BJ (cell line): Measurements from ENCODE around the gene STAP2. TPM values are rescaled to one million over a fixed set of nuclear protein-coding genes. Genes with fewer than 3 reads are reported as not detected.
A peak's percentile ranks its signal among the peaks of the same experiment; 100 is the strongest.
"Not testable (repeated sequence)": the region's sequence is repeated elsewhere in the genome, so short reads cannot be mapped to it uniquely, and the experiment has no call there.

Source experiments
- CTCF ChIA-PET: fragments of 350-600 bp; formaldehyde crosslinking; extraction: SDS; loops from one replicate; lab custom pipeline; 2021; ENCODE audit warnings: antibody characterized with exemption, inconsistent platforms; lab: Yijun Ruan, JAX
- POLR2A ChIA-PET: fragments of 300-600 bp; sonication (Branson Sonifier 250); formaldehyde crosslinking; extraction: SDS; loops from one replicate; lab custom pipeline; 2021; ENCODE audit warnings: antibody characterized with exemption; lab: Charles Lee
- DNase-seq: peaks from one replicate; pipeline ENCODE4 v3.0.0-alpha.2; 2011; ENCODE audit warnings: low read depth
- H3K27me3 ChIP-seq: 2 replicates; pipeline ENCODE4 v1.6.0; 2011; ENCODE audit warnings: low read length; ENCODE audit not compliant: control insufficient read depth, insufficient read depth
- H3K36me3 ChIP-seq: 2 replicates; pipeline ENCODE4 v1.5.1; 2011; ENCODE audit warnings: low read length; ENCODE audit not compliant: control insufficient read depth, insufficient read depth
- H3K4me3 ChIP-seq: 2 replicates; pipeline ENCODE4 v1.5.1; 2011; ENCODE audit warnings: low read depth, mild to moderate bottlenecking, control low read depth, low read length
- polyA plus RNA-seq: library from polyadenylated mRNA; depleted of rRNA; stranded (reverse); fragments of >200 nt; gene quantifications from 2 replicates; pipeline ENCODE4 v1.2.3, GENCODE V29; 2011
- TF ChIP-seq, protein P1 (sequence below): IDR thresholded peaks from 2 replicates; pipeline ENCODE4 v1.5.1; 2011; ENCODE audit warnings: low read depth, mild to moderate bottlenecking, control low read depth, inconsistent platforms, low read length, moderate library complexity; ENCODE audit not compliant: insufficient read depth

STAP2 gene
- polyA plus RNA-seq, 1 experiment = 7.8 TPM

DNA sequence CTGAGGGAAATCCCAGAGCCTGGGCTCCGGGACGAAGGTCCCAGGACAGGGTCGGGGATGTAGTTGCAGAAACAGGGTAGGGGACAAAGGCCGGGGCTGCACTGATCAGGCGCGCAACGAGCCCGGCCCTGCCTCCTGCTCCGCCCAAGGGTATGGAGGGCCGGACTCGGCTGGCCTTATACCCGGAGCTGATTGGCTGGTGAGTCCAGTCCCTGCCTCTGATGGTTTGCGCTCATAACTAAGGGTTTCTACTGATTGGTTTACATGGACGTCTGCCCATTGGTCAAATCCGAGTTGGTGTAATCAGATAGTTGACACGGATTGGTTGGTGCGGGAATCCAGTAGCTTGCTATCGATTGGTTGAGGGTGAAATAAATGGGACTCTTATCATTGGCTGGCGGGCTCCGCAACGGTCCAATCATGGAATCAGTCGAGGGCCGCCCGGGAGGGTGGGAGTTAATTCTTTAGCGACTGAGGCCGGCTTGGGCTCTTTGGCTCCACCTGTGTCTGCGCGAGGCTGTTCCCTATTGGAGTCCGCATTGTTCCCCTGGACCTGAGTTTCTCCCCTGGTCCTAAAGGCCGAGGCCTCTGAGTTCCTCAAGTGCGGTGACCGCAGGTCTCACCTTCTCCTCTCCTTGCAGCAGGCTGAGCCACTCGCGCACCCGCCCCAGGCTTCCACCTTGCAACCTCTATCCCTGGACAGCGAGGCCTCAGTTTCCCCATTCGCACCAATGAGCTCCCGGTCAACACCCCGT, 4.2 kb upstream of the STAP2 start:
- CTCF ChIA-PET = interaction anchor here (0.8 to 4.1 kb wide), 5 partner anchors 10 to 293 kb away, joined by 3 to 47 read pairs (median 5); partner anchors contain the start of gene SH3GL1

GRCh38 chr19:4342314-4342614, 3.6 kb upstream of the STAP2 start:
- TF ChIP-seq, protein P1, sequence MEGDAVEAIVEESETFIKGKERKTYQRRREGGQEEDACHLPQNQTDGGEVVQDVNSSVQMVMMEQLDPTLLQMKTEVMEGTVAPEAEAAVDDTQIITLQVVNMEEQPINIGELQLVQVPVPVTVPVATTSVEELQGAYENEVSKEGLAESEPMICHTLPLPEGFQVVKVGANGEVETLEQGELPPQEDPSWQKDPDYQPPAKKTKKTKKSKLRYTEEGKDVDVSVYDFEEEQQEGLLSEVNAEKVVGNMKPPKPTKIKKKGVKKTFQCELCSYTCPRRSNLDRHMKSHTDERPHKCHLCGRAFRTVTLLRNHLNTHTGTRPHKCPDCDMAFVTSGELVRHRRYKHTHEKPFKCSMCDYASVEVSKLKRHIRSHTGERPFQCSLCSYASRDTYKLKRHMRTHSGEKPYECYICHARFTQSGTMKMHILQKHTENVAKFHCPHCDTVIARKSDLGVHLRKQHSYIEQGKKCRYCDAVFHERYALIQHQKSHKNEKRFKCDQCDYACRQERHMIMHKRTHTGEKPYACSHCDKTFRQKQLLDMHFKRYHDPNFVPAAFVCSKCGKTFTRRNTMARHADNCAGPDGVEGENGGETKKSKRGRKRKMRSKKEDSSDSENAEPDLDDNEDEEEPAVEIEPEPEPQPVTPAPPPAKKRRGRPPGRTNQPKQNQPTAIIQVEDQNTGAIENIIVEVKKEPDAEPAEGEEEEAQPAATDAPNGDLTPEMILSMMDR = no peak
- Histone ChIP-seq H3K36me3 (no peaks in the 10 kb centered on the region), H3K27me3 (no peaks in the 10 kb centered on the region), H3K4me3 (peak overlapping the region; percentile 53)
- ChIA-PET POLR2A (interaction anchor here (0.8 to 1.1 kb wide), 2 partner anchors 10 to 14 kb away, joined by 3 to 4 read pairs; no protein-coding TSS in a partner anchor), CTCF (interaction anchor here (0.8 to 4.1 kb wide), 4 partner anchors 11 to 294 kb away, joined by 3 to 47 read pairs (median 5); partner anchors contain the start of gene SH3GL1)
- DNase-seq = no peak

More for the DNA sequence above, 4.2 kb upstream of the STAP2 start:
- no peaks in the 10 kb centered on the region for H3K36me3 ChIP-seq
- POLR2A ChIA-PET = interaction anchor here (0.8 to 1.1 kb wide), 2 partner anchors 11 to 15 kb away, joined by 3 to 4 read pairs; no protein-coding TSS in a partner anchor
- DNase-seq = peak; percentile 100
- H3K4me3 ChIP-seq = peak overlapping the region; percentile 64
- H3K27me3 ChIP-seq = no peaks in the 10 kb centered on the region
- TF ChIP-seq, protein P1 = peak; percentile 49

- H3K27me3 ChIP-seq = no peaks in the 10 kb centered on the region
- DNase-seq = no peak
- H3K4me3 ChIP-seq = peak overlapping the region; percentile 29
- no peaks in the 10 kb centered on the region for H3K36me3 ChIP-seq
- POLR2A ChIA-PET = no interaction called here
- TF ChIP-seq, protein P1 = no peak
- CTCF ChIA-PET = interaction anchor here (1.0 to 1.4 kb wide), 2 partner anchors 15 to 70 kb away, joined by 3 to 4 read pairs; no protein-coding TSS in a partner anchor
These were observed 654 bp downstream of the STAP2 start for GRCh38 chr19:4337906-4338440.

- DNase-seq = no peak
- ChIA-PET POLR2A (no interaction called here), CTCF (interaction anchor here (1.0 kb wide), 1 partner anchor 39 kb away, joined by 3 read pairs; no protein-coding TSS in a partner anchor)
- TF ChIP-seq, protein P1 = no peak
- H3K4me3 ChIP-seq = no peak overlapping the region
- H3K36me3 ChIP-seq = no peaks in the 10 kb centered on the region
- H3K27me3 ChIP-seq = no peaks in the 10 kb centered on the region
These were observed 3.6 kb downstream of the STAP2 start for GRCh38 chr19:4334929-4335570.

- H3K27me3 ChIP-seq = no peaks in the 10 kb centered on the region
- POLR2A ChIA-PET = no interaction called here
- TF ChIP-seq, protein P1 = no peak
- CTCF ChIA-PET = no interaction called here
- no peak overlapping the region for H3K4me3 ChIP-seq
- no peaks in the 10 kb centered on the region; the same call in 1 of the 2 replicates for H3K36me3 ChIP-seq
- DNase-seq = no peak
These were observed 8.8 kb downstream of the STAP2 start for GRCh38 chr19:4329858-4330257.

- POLR2A ChIA-PET, CTCF ChIA-PET, DNase-seq, H3K36me3 ChIP-seq, H3K27me3 ChIP-seq: not testable (repeated sequence)
- H3K4me3 ChIP-seq = peak overlapping the region; percentile 63
These were observed 9.5 kb downstream of the STAP2 start for GRCh38 chr19:4328991-4329681.
